Natural killer cell (primary cell): Measurements from ENCODE around the gene PLAC8. TPM values are rescaled to one million over a fixed set of nuclear protein-coding genes. Genes with fewer than 3 reads are reported as not detected.

Experiments
- ATAC-seq, 3 donors: fragments of 150-1000 bp in 2 of 3; fragments of 200-7000 bp in 1 of 3; cut with Tn5 transposase; 1 replicate in 1 of 3; 2 replicates in 2 of 3; pipeline ENCODE4 v1.10.0; 2021; ENCODE audit warnings: mild to moderate bottlenecking in 2 of 3, moderate library complexity in 2 of 3
- DNase-seq, 2 donors: peaks; one replicate each; pipeline versions ENCODE4 v3.0.0 to v3.0.0-alpha.2; 2013 to 2021; ENCODE audit warnings: mixed read lengths in 1 of 2
- H3K27ac ChIP-seq: one replicate; pipeline ENCODE4 v1.5.1; 2013; ENCODE audit warnings: mild to moderate bottlenecking, low read length
- H3K27me3 ChIP-seq: one replicate; pipeline ENCODE4 v1.6.1; 2013; ENCODE audit warnings: low read length; ENCODE audit not compliant: control insufficient read depth, insufficient read depth
- H3K36me3 ChIP-seq: one replicate; pipeline ENCODE4 v1.6.1; 2013; ENCODE audit warnings: low read length; ENCODE audit not compliant: control insufficient read depth, insufficient read depth
- H3K4me1 ChIP-seq: one replicate; pipeline ENCODE4 v1.6.1; 2013; ENCODE audit warnings: low read length; ENCODE audit not compliant: control insufficient read depth, insufficient read depth
- H3K4me3 ChIP-seq: one replicate; pipeline ENCODE4 v1.5.1; 2013; ENCODE audit warnings: low read length
- H3K9me3 ChIP-seq: one replicate; pipeline ENCODE4 v1.6.1; 2013; ENCODE audit warnings: low read length; ENCODE audit not compliant: control insufficient read depth, insufficient read depth
- H3K27ac Mint-ChIP-seq, 2 donors: one replicate each; pipeline ENCODE4 v1.8.0; 2022; ENCODE audit warnings: mild to moderate bottlenecking in 2 of 2, mixed read lengths in 2 of 2, moderate library complexity in 1 of 2
- H3K27me3 Mint-ChIP-seq, 2 donors: one replicate each; pipeline ENCODE4 v1.8.0; 2022; ENCODE audit warnings: low read depth in 2 of 2, mixed read lengths in 2 of 2
- H3K36me3 Mint-ChIP-seq: one replicate; pipeline ENCODE4 v1.8.0; 2022; ENCODE audit warnings: mixed read lengths
- H3K4me1 Mint-ChIP-seq, 2 donors: one replicate each; pipeline ENCODE4 v1.8.0; 2022; ENCODE audit warnings: mixed read lengths in 2 of 2
- H3K4me3 Mint-ChIP-seq: one replicate; pipeline ENCODE4 v1.8.0; 2022; ENCODE audit warnings: mild to moderate bottlenecking, moderate library complexity, mixed read lengths
- H3K9me3 Mint-ChIP-seq, 2 donors: one replicate each; pipeline ENCODE4 v1.8.0; 2022; ENCODE audit warnings: mixed read lengths in 2 of 2
- WGBS: methylation state at CpG from one replicate; pipeline ENCODE4 v1.1.7; 2013; ENCODE audit warnings: missing lambda C conversion rate; ENCODE audit not compliant: insufficient coverage; 5-methylcytosine and 5-hydroxymethylcytosine counted together
- intact Hi-C: fragments of 100-400 bp; cut with micrococcal nuclease; formaldehyde crosslinking; loops from one replicate; pipeline ENCODE4 v1.14.2; 2022
- total RNA-seq, 4 donors: library from RNA; stranded (reverse); fragments of 120-200 nt in 1 of 4; gene quantifications; one replicate each; pipeline versions ENCODE4 v1.2.3 to v1.2.4, GENCODE V29; 2013 to 2022
- TF ChIP-seq, protein P1 (sequence below): fragments of 200-600 bp; IDR thresholded peaks from one replicate; pipeline ENCODE4 v1.8.0; 2022; ENCODE audit warnings: antibody characterized with exemption

The PLAC8 gene
- total RNA-seq, 3 donors from 2014 or later (not counting 1 experiment from before 2014, with no cell fraction given): 684 to 889 (median 821) TPM

DNA sequence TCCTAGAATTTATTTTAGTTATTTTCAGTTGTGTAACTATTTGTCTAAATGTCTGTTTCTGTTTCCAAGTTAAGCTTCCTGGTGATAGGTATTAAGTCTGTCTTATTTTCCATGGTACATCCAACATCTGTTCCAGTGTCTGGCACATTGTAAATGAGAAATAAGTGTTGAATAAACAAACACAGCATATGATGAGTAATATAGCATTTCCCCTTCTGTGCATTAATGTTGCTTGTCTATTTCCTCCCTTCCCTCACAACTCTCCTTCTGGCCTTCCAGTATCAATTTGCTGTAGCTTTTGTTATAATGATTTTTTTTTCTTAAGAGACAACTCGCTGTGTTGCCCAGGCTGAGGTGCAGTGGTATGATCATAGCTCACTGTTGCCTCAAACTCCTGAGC lies 43.4 kb downstream of the PLAC8 start:
- intact Hi-C loops: no loop called here
- Mint-ChIP-seq H3K27me3 (no peaks in the 10 kb centered on the region), H3K4me1 (peaks cover 10 to 17% of the 10 kb centered on the region in 2 donors), H3K9me3 (no peaks in the 10 kb centered on the region), H3K4me3 (no peak overlapping the region), H3K36me3 (peaks cover 24% of the 10 kb centered on the region), H3K27ac (peak overlapping the region in 1 of 2 donors; percentile 14)
- WGBS: 100% methylated on average over 1 of the region's 1 CpG
- peaks cover 52% of the 10 kb centered on the region for H3K36me3 ChIP-seq
- H3K4me1 ChIP-seq: peaks cover 12% of the 10 kb centered on the region
- no peak for ATAC-seq
- H3K27me3 ChIP-seq: no peaks in the 10 kb centered on the region
- DNase-seq: no peak
- no peak overlapping the region for H3K4me3 ChIP-seq
- no peaks in the 10 kb centered on the region for H3K9me3 ChIP-seq
- TF ChIP-seq, protein P1, sequence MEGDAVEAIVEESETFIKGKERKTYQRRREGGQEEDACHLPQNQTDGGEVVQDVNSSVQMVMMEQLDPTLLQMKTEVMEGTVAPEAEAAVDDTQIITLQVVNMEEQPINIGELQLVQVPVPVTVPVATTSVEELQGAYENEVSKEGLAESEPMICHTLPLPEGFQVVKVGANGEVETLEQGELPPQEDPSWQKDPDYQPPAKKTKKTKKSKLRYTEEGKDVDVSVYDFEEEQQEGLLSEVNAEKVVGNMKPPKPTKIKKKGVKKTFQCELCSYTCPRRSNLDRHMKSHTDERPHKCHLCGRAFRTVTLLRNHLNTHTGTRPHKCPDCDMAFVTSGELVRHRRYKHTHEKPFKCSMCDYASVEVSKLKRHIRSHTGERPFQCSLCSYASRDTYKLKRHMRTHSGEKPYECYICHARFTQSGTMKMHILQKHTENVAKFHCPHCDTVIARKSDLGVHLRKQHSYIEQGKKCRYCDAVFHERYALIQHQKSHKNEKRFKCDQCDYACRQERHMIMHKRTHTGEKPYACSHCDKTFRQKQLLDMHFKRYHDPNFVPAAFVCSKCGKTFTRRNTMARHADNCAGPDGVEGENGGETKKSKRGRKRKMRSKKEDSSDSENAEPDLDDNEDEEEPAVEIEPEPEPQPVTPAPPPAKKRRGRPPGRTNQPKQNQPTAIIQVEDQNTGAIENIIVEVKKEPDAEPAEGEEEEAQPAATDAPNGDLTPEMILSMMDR: no peak
- H3K27ac ChIP-seq: no peak overlapping the region

DNA sequence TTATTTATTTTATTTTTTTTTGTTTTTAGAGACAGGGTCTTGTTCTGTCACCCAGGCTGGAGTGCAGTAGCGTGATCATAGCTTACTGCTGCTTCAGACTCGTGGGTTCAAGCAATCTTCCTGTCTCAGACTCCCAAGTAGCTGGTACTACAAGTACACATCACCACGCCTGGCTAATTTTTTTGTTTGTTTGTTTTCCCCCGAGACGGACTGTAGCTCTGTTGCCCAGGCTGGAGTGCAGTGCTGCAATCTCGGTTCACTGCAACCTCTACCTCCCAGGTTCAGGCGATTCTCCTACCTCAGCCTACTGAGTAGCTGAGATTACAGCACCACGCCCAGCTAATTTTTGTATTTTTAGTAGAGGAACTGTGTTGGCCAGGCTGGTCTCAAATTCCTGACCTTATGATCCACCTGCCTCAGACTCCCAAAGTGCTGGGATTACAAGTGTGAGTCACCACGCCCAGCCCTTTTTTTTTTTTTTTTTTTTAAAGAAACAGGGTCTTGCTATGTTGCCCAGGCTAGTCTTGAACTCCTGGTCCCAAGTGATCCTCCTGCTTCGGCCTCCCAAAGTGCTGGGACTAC lies 47.4 kb downstream of the PLAC8 start:
- 96% methylated on average over 10 of the region's 10 CpGs for WGBS
- Histone ChIP-seq H3K27me3 (no peaks in the 10 kb centered on the region), H3K4me3 (no peak overlapping the region), H3K36me3 (peaks cover 66% of the 10 kb centered on the region), H3K9me3 (no peaks in the 10 kb centered on the region), H3K27ac (no peak overlapping the region), H3K4me1 (no peaks in the 10 kb centered on the region)
- Mint-ChIP-seq H3K27ac (no peak overlapping the region), H3K27me3 (no peaks in the 10 kb centered on the region), H3K36me3 (peaks cover 30% of the 10 kb centered on the region), H3K4me3 (no peak overlapping the region), H3K9me3 (no peaks in the 10 kb centered on the region), H3K4me1 (peaks cover 0 to 4% of the 10 kb centered on the region in 2 donors)
- intact Hi-C loops: no loop called here
- TF ChIP-seq, protein P1: no peak
- DNase-seq: no peak
- no peak for ATAC-seq

DNA sequence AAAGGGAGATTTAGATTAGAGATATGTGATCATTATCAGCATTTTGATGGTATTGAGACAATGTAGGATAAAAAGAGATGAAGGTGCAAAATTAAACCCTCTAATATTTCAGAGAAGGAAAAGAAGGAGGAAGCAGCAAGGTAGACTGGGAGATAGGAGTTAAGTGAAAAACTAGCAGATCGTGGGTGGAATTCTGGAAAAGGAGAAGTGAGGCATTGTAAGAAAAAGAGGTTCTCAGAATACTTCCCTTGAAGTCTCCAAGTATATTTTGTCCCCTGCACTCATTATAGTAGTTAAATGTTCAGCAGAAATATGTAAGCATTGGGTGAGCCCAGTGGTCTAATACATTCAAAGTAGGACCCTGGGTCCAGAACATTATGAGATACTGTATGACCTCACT lies 49.3 kb downstream of the PLAC8 start:
- H3K36me3 ChIP-seq: peaks cover 61% of the 10 kb centered on the region
- WGBS: 92% methylated on average over 1 of the region's 1 CpG
- Mint-ChIP-seq H3K9me3 (no peaks in the 10 kb centered on the region), H3K4me3 (no peak overlapping the region), H3K27ac (no peak overlapping the region), H3K27me3 (no peaks in the 10 kb centered on the region), H3K36me3 (peaks cover 21% of the 10 kb centered on the region), H3K4me1 (peaks cover 0 to 4% of the 10 kb centered on the region in 2 donors)
- H3K4me1 ChIP-seq: no peaks in the 10 kb centered on the region
- DNase-seq (no peak), ATAC-seq (no peak)
- no peaks in the 10 kb centered on the region for H3K9me3 ChIP-seq
- H3K27ac ChIP-seq: no peak overlapping the region
- TF ChIP-seq, protein P1: no peak
- H3K27me3 ChIP-seq: no peaks in the 10 kb centered on the region
- H3K4me3 ChIP-seq: no peak overlapping the region
- intact Hi-C loops: no loop called here

DNA sequence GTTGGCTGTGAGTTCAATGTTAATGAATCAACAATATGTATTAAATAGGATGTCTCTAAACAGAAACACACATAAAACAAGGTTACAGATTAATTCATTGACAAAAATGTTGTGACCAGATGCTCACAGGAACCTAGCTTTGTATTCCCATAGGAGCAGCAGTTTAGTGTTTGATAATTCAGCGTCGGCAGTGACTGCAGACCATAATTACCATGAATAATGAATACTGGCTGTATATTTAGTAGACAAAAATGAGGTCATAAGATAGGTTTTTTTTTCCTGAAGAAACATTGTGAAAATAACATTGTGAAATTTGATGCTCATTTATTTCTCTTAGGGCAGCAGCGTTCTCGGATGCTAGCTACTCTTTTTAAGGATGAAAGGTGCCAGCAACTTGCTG lies 51.8 kb downstream of the PLAC8 start:
- peaks cover 49% of the 10 kb centered on the region for H3K36me3 ChIP-seq
- no peak overlapping the region for H3K27ac ChIP-seq
- no peak for ATAC-seq
- Mint-ChIP-seq H3K4me1 (peaks cover 0 to 4% of the 10 kb centered on the region in 2 donors), H3K4me3 (no peak overlapping the region), H3K36me3 (peaks cover 7% of the 10 kb centered on the region), H3K27ac (no peak overlapping the region), H3K9me3 (no peaks in the 10 kb centered on the region), H3K27me3 (no peaks in the 10 kb centered on the region)
- H3K4me3 ChIP-seq: no peak overlapping the region
- WGBS: 97% methylated on average over 4 of the region's 4 CpGs
- no peaks in the 10 kb centered on the region for H3K27me3 ChIP-seq
- no peaks in the 10 kb centered on the region for H3K9me3 ChIP-seq
- TF ChIP-seq, protein P1: no peak
- intact Hi-C loops: no loop called here
- DNase-seq: no peak
- no peaks in the 10 kb centered on the region for H3K4me1 ChIP-seq
